T-helper 9 cell (primary cell): Measurements from ENCODE around the gene CCDC137.

Source experiments
- DNase-seq: peaks from one replicate; pipeline ENCODE4 v3.0.0-alpha.2; 2020

Gene CCDC137

GRCh38 chr17:81717766-81718089 lies 51.2 kb downstream of the CCDC137 start:
- DNase-seq = no peak

GRCh38 chr17:81719410-81720266 lies 53.1 kb downstream of the CCDC137 start:
- DNase-seq = no peak

GRCh38 chr17:81720267-81721071 lies 53.9 kb downstream of the CCDC137 start:
- DNase-seq = no peak

GRCh38 chr17:81722184-81723120 lies 55.9 kb downstream of the CCDC137 start:
- DNase-seq = no peak
